RWPE2 (cell line): ENCODE data around the gene FKBP10.
A peak's percentile ranks its signal among the peaks of the same experiment; 100 is the strongest.

Experiments
- ATAC-seq: fragments of 200-7000 bp; cut with Tn5 transposase; 3 replicates; pipeline ENCODE4 v1.9.1; 2021; ENCODE audit warnings: low read depth
- DNase-seq: peaks from one replicate; pipeline ENCODE4 v3.0.0-alpha.2; 2020; ENCODE audit warnings: low spot score
- H3K27ac ChIP-seq: fragments of 450-650 bp; 2 replicates; pipeline ENCODE4 v1.5.1; 2017; ENCODE audit warnings: mild to moderate bottlenecking; ENCODE audit not compliant: poor library complexity, severe bottlenecking
- H3K27me3 ChIP-seq: fragments of 250-450 bp; sonication (Bioruptor Pico); 2 replicates; pipeline ENCODE4 v1.5.1; 2021; ENCODE audit warnings: mild to moderate bottlenecking, moderate library complexity; ENCODE audit not compliant: insufficient read depth, poor library complexity, severe bottlenecking
- H3K36me3 ChIP-seq: fragments of 250-450 bp; sonication (Bioruptor Pico); 2 replicates; pipeline ENCODE4 v1.5.1; 2020; ENCODE audit warnings: low read depth, mild to moderate bottlenecking, moderate library complexity
- H3K4me1 ChIP-seq: fragments of 250-450 bp; sonication (Bioruptor Pico); 2 replicates; pipeline ENCODE4 v1.5.1; 2021; ENCODE audit warnings: mild to moderate bottlenecking, moderate library complexity; ENCODE audit not compliant: insufficient read depth, poor library complexity, severe bottlenecking
- H3K4me3 ChIP-seq: fragments of 250-450 bp; sonication (Bioruptor Pico); 2 replicates; pipeline ENCODE4 v1.5.1; 2021; ENCODE audit warnings: mild to moderate bottlenecking, moderate library complexity; ENCODE audit not compliant: severe bottlenecking
- H3K9me3 ChIP-seq: fragments of 250-450 bp; sonication (Bioruptor Pico); 2 replicates; pipeline ENCODE4 v1.5.1; 2021; ENCODE audit warnings: mild to moderate bottlenecking, moderate library complexity; ENCODE audit not compliant: severe bottlenecking
- CTCF ChIP-seq: fragments of 450-650 bp; IDR thresholded peaks from one replicate; pipeline ENCODE4 v1.5.1; 2017; ENCODE audit warnings: mild to moderate bottlenecking, moderate library complexity; ENCODE audit not compliant: poor library complexity, severe bottlenecking

Gene FKBP10

GRCh38 chr17:41794540-41794975, 18.2 kb upstream of the FKBP10 start:
- no peak for DNase-seq
- no peak for TF ChIP-seq CTCF
- no peak for ATAC-seq
- Histone ChIP-seq H3K27me3 (no peaks in the 10 kb centered on the region), H3K4me1 (peaks cover 30% of the 10 kb centered on the region), H3K36me3 (no peaks in the 10 kb centered on the region), H3K4me3 (no peak overlapping the region), H3K27ac (peak overlapping the region; percentile 97), H3K9me3 (no peaks in the 10 kb centered on the region)

GRCh38 chr17:41796121-41796895, 16.5 kb upstream of the FKBP10 start:
- H3K36me3 ChIP-seq, result no peaks in the 10 kb centered on the region
- no peak for DNase-seq
- peak overlapping the region; percentile 30 for H3K27ac ChIP-seq
- no peaks in the 10 kb centered on the region for H3K27me3 ChIP-seq
- no peak overlapping the region for H3K4me3 ChIP-seq
- TF ChIP-seq CTCF, result no peak
- peaks cover 43% of the 10 kb centered on the region for H3K4me1 ChIP-seq
- no peaks in the 10 kb centered on the region for H3K9me3 ChIP-seq
- ATAC-seq, result no peak

- Histone ChIP-seq H3K36me3 (peaks cover 7% of the 10 kb centered on the region), H3K27me3 (no peaks in the 10 kb centered on the region), H3K4me1 (peaks cover 41% of the 10 kb centered on the region), H3K4me3 (no peak overlapping the region), H3K9me3 (no peaks in the 10 kb centered on the region), H3K27ac (peak overlapping the region; percentile 6)
- no peak for TF ChIP-seq CTCF
- DNase-seq, result no peak
- ATAC-seq, result no peak
Measured at GRCh38 chr17:41797377-41797776, 15.4 kb upstream of the FKBP10 start.

- no peaks in the 10 kb centered on the region for H3K9me3 ChIP-seq
- peak overlapping the region; percentile 97 for H3K27ac ChIP-seq
- DNase-seq (no peak), ATAC-seq (peak; percentile 7; the same call in 2 of the 3 replicates)
- no peak for TF ChIP-seq CTCF
- H3K4me3 ChIP-seq, result no peak overlapping the region
- H3K36me3 ChIP-seq, result peaks cover 13% of the 10 kb centered on the region
- H3K27me3 ChIP-seq, result no peaks in the 10 kb centered on the region
- H3K4me1 ChIP-seq, result peaks cover 25% of the 10 kb centered on the region
Measured at GRCh38 chr17:41799366-41799765, 13.4 kb upstream of the FKBP10 start.
